Keratinocyte (primary cell): ENCODE measurements around the gene SLN. TPM values are rescaled to one million over a fixed set of nuclear protein-coding genes. Genes with fewer than 3 reads are reported as not detected.

Experiments
- DNase-seq: peaks from one replicate; pipeline ENCODE4 v3.0.0-alpha.2; 2011; ENCODE audit warnings: low read depth, missing footprints, low spot score
- FAIRE-seq: peaks from 2 replicates; lab custom pipeline; 2011; peaks lifted over from hg19 to GRCh38; lab: Jason Lieb, UNC
- H2AFZ ChIP-seq: 2 replicates; pipeline ENCODE4 v1.6.0; 2012; ENCODE audit warnings: low read length, control low read depth, inconsistent platforms; ENCODE audit not compliant: control insufficient read depth
- H3K27ac ChIP-seq: 2 replicates; pipeline ENCODE4 v1.5.1; 2011; ENCODE audit warnings: low read length; ENCODE audit not compliant: control insufficient read depth, insufficient read depth
- H3K27me3 ChIP-seq: 3 replicates; pipeline ENCODE4 v1.6.0; 2011; ENCODE audit warnings: low read length; ENCODE audit not compliant: control insufficient read depth, insufficient read depth; ENCODE audit errors: extremely low read depth
- H3K36me3 ChIP-seq, 2 experiments: 2 replicates in 1 of 2; 3 replicates in 1 of 2; pipeline ENCODE4 v1.5.1; 2011; ENCODE audit warnings: low read length in 2 of 2, mild to moderate bottlenecking in 1 of 2; ENCODE audit not compliant: control insufficient read depth in 2 of 2, insufficient read depth in 2 of 2; ENCODE audit errors: extremely low read depth in 1 of 2
- H3K4me1 ChIP-seq: 3 replicates; pipeline ENCODE4 v1.5.1; 2011; ENCODE audit warnings: low read length; ENCODE audit not compliant: control insufficient read depth, insufficient read depth; ENCODE audit errors: extremely low read depth
- H3K4me2 ChIP-seq: 3 replicates; pipeline ENCODE4 v1.6.0; 2011; ENCODE audit warnings: low read depth, low read length; ENCODE audit not compliant: control insufficient read depth, insufficient read depth; ENCODE audit errors: extremely low read depth
- H3K4me3 ChIP-seq, 3 experiments: fragments of 200-600 bp in 1 of 3; sonication (generic) in 1 of 3; 2 replicates in 2 of 3; 3 replicates in 1 of 3; pipeline ENCODE4 v1.5.1; 2011 to 2016; ENCODE audit warnings: low read length in 3 of 3, mild to moderate bottlenecking in 3 of 3, control low read depth in 2 of 3, inconsistent platforms in 1 of 3, low read depth in 1 of 3, mixed read lengths in 1 of 3, mixed run types in 1 of 3, moderate library complexity in 1 of 3; ENCODE audit not compliant: control insufficient read depth in 2 of 3, insufficient read depth in 2 of 3; ENCODE audit errors: extremely low read depth in 1 of 3
- H3K79me2 ChIP-seq: 2 replicates; pipeline ENCODE4 v1.6.0; 2012; ENCODE audit warnings: low read length; ENCODE audit not compliant: control insufficient read depth, insufficient read depth
- H3K9ac ChIP-seq: 3 replicates; pipeline ENCODE4 v1.6.0; 2011; ENCODE audit warnings: low read length; ENCODE audit not compliant: control insufficient read depth, insufficient read depth; ENCODE audit errors: extremely low read depth
- H3K9me1 ChIP-seq: 3 replicates; pipeline ENCODE4 v1.6.0; 2011; ENCODE audit warnings: low read length; ENCODE audit not compliant: control insufficient read depth, insufficient read depth; ENCODE audit errors: extremely low read depth
- H3K9me3 ChIP-seq: 2 replicates; pipeline ENCODE4 v1.5.1; 2012; ENCODE audit warnings: low read depth, low read length; ENCODE audit not compliant: control insufficient read depth
- H4K20me1 ChIP-seq: 3 replicates; pipeline ENCODE4 v1.6.0; 2011; ENCODE audit warnings: low read length; ENCODE audit not compliant: control insufficient read depth, insufficient read depth; ENCODE audit errors: extremely low read depth
- CTCF ChIP-seq, 3 experiments: IDR thresholded peaks in 1 of 3; conservative IDR thresholded peaks in 1 of 3; optimal IDR thresholded peaks in 1 of 3; 2 replicates in 2 of 3; 3 replicates in 1 of 3; pipeline versions ENCODE3 to v1.5.1; 2011; ENCODE audit warnings: low read length in 3 of 3, mild to moderate bottlenecking in 3 of 3, moderate library complexity in 2 of 3, control low read depth in 1 of 3, inconsistent platforms in 1 of 3; ENCODE audit not compliant: insufficient read depth in 2 of 3; ENCODE audit errors: extremely low read depth in 1 of 3
- EZH2 ChIP-seq: IDR thresholded peaks from one replicate; pipeline ENCODE4 v1.6.1; 2012; ENCODE audit warnings: inconsistent platforms, mild to moderate bottlenecking, low read length, moderate library complexity
- dilution Hi-C: fragments of 300-500 bp; cut with MboI; formaldehyde crosslinking; loops from one replicate; pipeline ENCODE4 v1.7.0; 2020; ENCODE audit warnings: low sequenced_read_pairs; ENCODE audit not compliant: extremely low pct_ligation_motif_present
- polyA plus RNA-seq, 5 experiments: library from polyadenylated mRNA; depleted of rRNA in 3 of 5; stranded (reverse) in 3 of 5; stranded (forward) in 1 of 5; unstranded in 1 of 5; fragments of >200 nt; gene quantifications; 1 replicate in 1 of 5; 2 replicates in 3 of 5; 3 replicates in 1 of 5; pipeline versions ENCODE4 v1.2.1 to v1.2.3, GENCODE V29; 2011 to 2012; ENCODE audit warnings: missing spikeins in 2 of 5, low read depth in 1 of 5, low replicate concordance in 1 of 5

Gene SLN
- polyA plus RNA-seq, 1 donor (not counting 4 experiments of a cell fraction or from before 2014, with no cell fraction given): 0.12 TPM

GRCh38 chr11:107697291-107697690, 14.6 kb downstream of the SLN start:
- H3K4me3 ChIP-seq: no peak overlapping the region
- TF ChIP-seq CTCF (optimal IDR thresholded peaks at IDR 0.05 in 1 of 3, IDR thresholded peaks at IDR 0.05 in 1 of 3, conservative IDR thresholded peaks at IDR 0.05 in 1 of 3; ENCODE audit: extremely low read depth in 1 of 3, insufficient read depth in 2 of 3, low read length in 3 of 3) (no peak), EZH2 (no peak)
- no peaks in the 10 kb centered on the region for H3K9me3 ChIP-seq
- no peak overlapping the region for H2AFZ ChIP-seq
- no peak overlapping the region for H3K9ac ChIP-seq
- H3K27me3 ChIP-seq: no peaks in the 10 kb centered on the region
- H3K4me2 ChIP-seq: no peak overlapping the region
- H3K4me1 ChIP-seq: peaks cover 9% of the 10 kb centered on the region
- FAIRE-seq (no peak), DNase-seq (no peak)
- H4K20me1 ChIP-seq: no peaks in the 10 kb centered on the region
- no peaks in the 10 kb centered on the region for H3K9me1 ChIP-seq
- H3K27ac ChIP-seq: no peak overlapping the region
- H3K79me2 ChIP-seq: no peaks in the 10 kb centered on the region
- dilution Hi-C loops: no loop called here
- no peaks in the 10 kb centered on the region for H3K36me3 ChIP-seq

GRCh38 chr11:107696140-107696539, 15.7 kb downstream of the SLN start:
- dilution Hi-C loops: no loop called here
- FAIRE-seq (peak; percentile 95), DNase-seq (no peak)
- Histone ChIP-seq H4K20me1 (no peaks in the 10 kb centered on the region), H3K36me3 (no peaks in the 10 kb centered on the region), H3K9me1 (no peaks in the 10 kb centered on the region), H3K9me3 (no peaks in the 10 kb centered on the region), H3K27me3 (no peaks in the 10 kb centered on the region), H3K27ac (no peak overlapping the region), H2AFZ (no peak overlapping the region), H3K4me3 (no peak overlapping the region), H3K9ac (no peak overlapping the region), H3K4me2 (peak overlapping the region; percentile 3), H3K4me1 (peaks cover 9% of the 10 kb centered on the region), H3K79me2 (no peaks in the 10 kb centered on the region)
- TF ChIP-seq EZH2: no peak
- TF ChIP-seq CTCF (optimal IDR thresholded peaks at IDR 0.05 in 1 of 3, IDR thresholded peaks at IDR 0.05 in 1 of 3, conservative IDR thresholded peaks at IDR 0.05 in 1 of 3; ENCODE audit: extremely low read depth in 1 of 3, insufficient read depth in 2 of 3, low read length in 3 of 3): no peak
